GM12878 (cell line): ENCODE measurements around the gene DCAF8. TPM values are rescaled to one million over a fixed set of nuclear protein-coding genes. Genes with fewer than 3 reads are reported as not detected.

Source experiments
- ATAC-seq: fragments of 200-7000 bp; cut with Tn5 transposase; 3 replicates; pipeline ENCODE4 v1.9.1; 2020; ENCODE audit warnings: mild to moderate bottlenecking, moderate library complexity
- BruUV-seq: library from RNA; stranded (reverse); fragments of 400-500 nt; replicated peaks from 2 replicates; lab custom pipeline; 2021; lab: Mats Ljungman, UMichigan
- CTCF ChIA-PET: fragments of 300-600 bp; sonication (Branson Sonifier 250); formaldehyde crosslinking; extraction: SDS; loops from one replicate; lab custom pipeline; 2021; ENCODE audit warnings: inconsistent platforms; lab: Yijun Ruan, JAX
- POLR2A ChIA-PET: fragments of 350-600 bp; formaldehyde crosslinking; extraction: SDS; loops from one replicate; lab custom pipeline; 2021; ENCODE audit warnings: inconsistent platforms; lab: Charles Lee
- RAD21 ChIA-PET: fragments of 300-600 bp; sonication (Branson Sonifier 250); formaldehyde crosslinking; loops from one replicate; lab custom pipeline; 2023; ENCODE audit warnings: antibody characterized with exemption; ENCODE audit not compliant: unreplicated experiment; lab: Charles Lee
- SMC1A ChIA-PET: fragments of 300-600 bp; sonication (Branson Sonifier 250); formaldehyde crosslinking; loops from one replicate; lab custom pipeline; 2023; ENCODE audit not compliant: unreplicated experiment, uncharacterized antibody; lab: Charles Lee
- DNase-seq: peaks from one replicate; pipeline ENCODE4 v3.0.0-alpha.2; 2011; ENCODE audit warnings: low read depth, low spot score
- FAIRE-seq: peaks from 3 replicates; lab custom pipeline; 2011; peaks lifted over from hg19 to GRCh38; lab: Jason Lieb, UNC
- H2AFZ ChIP-seq: 2 replicates; pipeline ENCODE4 v1.6.0; 2011; ENCODE audit warnings: low read depth, low read length, control low read depth; ENCODE audit not compliant: control insufficient read depth
- H3K27ac ChIP-seq: 2 replicates; pipeline ENCODE4 v1.5.1; 2011; ENCODE audit warnings: control low read depth; ENCODE audit not compliant: control insufficient read depth, insufficient read depth
- H3K27me3 ChIP-seq, 2 experiments: replicated peaks in 1 of 2; 2 replicates each; pipeline versions ENCODE4 v1.6.0 to v1.6.1; 2011; ENCODE audit warnings: low read length in 1 of 2; ENCODE audit not compliant: control insufficient read depth in 2 of 2, insufficient read depth in 2 of 2
- H3K36me3 ChIP-seq, 2 experiments: 2 replicates each; pipeline ENCODE4 v1.5.1; 2011; ENCODE audit warnings: low read length in 1 of 2; ENCODE audit not compliant: control insufficient read depth in 2 of 2, insufficient read depth in 2 of 2
- H3K4me1 ChIP-seq: 2 replicates; pipeline ENCODE4 v1.6.1; 2011; ENCODE audit warnings: mild to moderate bottlenecking, low read length, moderate library complexity, mixed read lengths; ENCODE audit not compliant: control insufficient read depth, insufficient read depth
- H3K4me2 ChIP-seq: 2 replicates; pipeline ENCODE4 v1.6.0; 2011; ENCODE audit warnings: control low read depth; ENCODE audit not compliant: control insufficient read depth, insufficient read depth
- H3K4me3 ChIP-seq: fragments of 200-600 bp; sonication (generic); 2 replicates; pipeline ENCODE4 v1.5.1; 2016
- H3K79me2 ChIP-seq: 2 replicates; pipeline ENCODE4 v1.6.0; 2011; ENCODE audit warnings: low read length; ENCODE audit not compliant: control insufficient read depth, insufficient read depth
- H3K9ac ChIP-seq: 2 replicates; pipeline ENCODE4 v1.8.0; 2011; ENCODE audit warnings: low read length, control low read depth, mixed read lengths; ENCODE audit not compliant: control insufficient read depth, insufficient read depth
- H3K9me3 ChIP-seq: replicated peaks from 3 replicates; pipeline ENCODE4 v1.5.1; 2011; ENCODE audit warnings: mild to moderate bottlenecking, low read length; ENCODE audit not compliant: control insufficient read depth, insufficient read depth
- H4K20me1 ChIP-seq: 2 replicates; pipeline ENCODE4 v1.6.0; 2011; ENCODE audit not compliant: control insufficient read depth, insufficient read depth
- KLF5 ChIP-seq: fragments of 450-650 bp; IDR thresholded peaks from 2 replicates; pipeline ENCODE4 v1.6.1; 2014; ENCODE audit warnings: mild to moderate bottlenecking; ENCODE audit not compliant: partially characterized antibody
- SRF ChIP-seq, 2 experiments: IDR thresholded peaks; 2 replicates each; pipeline ENCODE4 v1.6.1; 2011; ENCODE audit warnings: low read depth in 2 of 2, low read length in 2 of 2, mild to moderate bottlenecking in 1 of 2, moderate library complexity in 1 of 2
- YBX1 ChIP-seq: fragments of 450-650 bp; IDR thresholded peaks from 2 replicates; pipeline ENCODE4 v1.6.1; 2016; ENCODE audit warnings: antibody characterized with exemption
- ZNF592 ChIP-seq: fragments of 450-650 bp; IDR thresholded peaks from 2 replicates; pipeline ENCODE4 v1.6.1; 2017; ENCODE audit warnings: mild to moderate bottlenecking, moderate library complexity
- WGBS: methylation state at CpG from one replicate; pipeline ENCODE4 v1.1.6; 2016; ENCODE audit warnings: low lambda C conversion rate; ENCODE audit not compliant: insufficient replicate concordance, insufficient coverage; ENCODE audit errors: missing lambda C conversion rate; 5-methylcytosine and 5-hydroxymethylcytosine counted together
- in situ Hi-C: fragments of 300-500 bp; cut with MboI; formaldehyde crosslinking; loops from 9 replicates; pipeline ENCODE4 v1.14.3; 2018; ENCODE audit warnings: mixed read lengths
- intact Hi-C: fragments of 100-400 bp; cut with micrococcal nuclease; formaldehyde crosslinking; loops from one replicate; pipeline ENCODE4 v1.14.2; 2022; ENCODE audit not compliant: unreplicated experiment
- polyA plus RNA-seq, 11 experiments: library from polyadenylated mRNA; depleted of rRNA in 4 of 11; unstranded in 6 of 11; stranded (reverse) in 5 of 11; fragments of >200 nt; fragmentation: Nextera tagmentation in 4 of 11; fragmentation: Illumina TruSeq in 1 of 11; extraction: Ambion mirVana in 4 of 11; extraction: Trizol in 1 of 11; gene quantifications; 1 replicate in 1 of 11; 2 replicates in 10 of 11; pipeline versions ENCODE4 v1.2.1 to v1.2.3, GENCODE V29; 2011 to 2016; ENCODE audit warnings: inconsistent platforms in 2 of 11, missing spikeins in 2 of 11, low read depth in 1 of 11
- total RNA-seq, 4 experiments: library from RNA; depleted of rRNA in 3 of 4; stranded (reverse); fragments of >200 nt in 3 of 4; fragmentation: Illumina TruSeq in 1 of 4; extraction: Trizol in 1 of 4; gene quantifications; 2 replicates each; pipeline versions ENCODE4 v1.2.1 to v1.2.3, GENCODE V29; 2013 to 2021

The DCAF8 gene
- total and polyA plus RNA-seq, 10 of the 15 experiments (the other 5 are each of a cell fraction or from before 2014, with no cell fraction given) = 10.4 to 152 (median 84.6) TPM

- H3K9ac ChIP-seq = no peak overlapping the region
- ATAC-seq = no peak
- H3K9me3 ChIP-seq = no peaks in the 10 kb centered on the region
- in situ Hi-C loops (no loop called here), intact Hi-C loops (no loop called here)
- no peak overlapping the region for H2AFZ ChIP-seq
- no peak overlapping the region for H3K4me2 ChIP-seq
- H3K36me3 ChIP-seq = peaks cover 27 to 49% of the 10 kb centered on the region in 2 experiments
- no peaks in the 10 kb centered on the region for H3K4me1 ChIP-seq
- H3K27ac ChIP-seq = no peak overlapping the region
- BruUV-seq = no TSS peak
- CTCF ChIA-PET = interaction anchor here (0.9 kb wide), 1 partner anchor 116 kb away, joined by 3 read pairs; no protein-coding TSS in a partner anchor
- H4K20me1 ChIP-seq = no peaks in the 10 kb centered on the region
- POLR2A ChIA-PET = no interaction called here
- SMC1A ChIA-PET = interaction anchor here (3.0 kb wide), 1 partner anchor 57 kb away, joined by 7 read pairs; no protein-coding TSS in a partner anchor
- no peak for TF ChIP-seq SRF (IDR thresholded peaks at IDR 0.05; ENCODE audit: low read depth in 2 of 2, low read length in 2 of 2)
- no peak for TF ChIP-seq ZNF592
- no peak for TF ChIP-seq YBX1
- TF ChIP-seq KLF5 = no peak
- RAD21 ChIA-PET = no interaction called here
- 0% methylated on average over 1 of the region's 1 CpG for WGBS
- H3K79me2 ChIP-seq = no peaks in the 10 kb centered on the region
- H3K4me3 ChIP-seq = no peak overlapping the region
- DNase-seq = no peak
- H3K27me3 ChIP-seq = no peaks in the 10 kb centered on the region
- no peak for FAIRE-seq
Observed at GRCh38 chr1:160309571-160309970, 47.2 kb upstream of the DCAF8 start.
